GM18909 (cell line): ENCODE measurements around the gene TSSK6.

Source experiments
- ATAC-seq: cut with Tn5 transposase; IDR thresholded peaks from one replicate; pipeline ENCODE4 v1.9.1; 2021; ENCODE audit warnings: mild to moderate bottlenecking; ENCODE audit not compliant: unreplicated experiment, poor library complexity

The TSSK6 gene

DNA sequence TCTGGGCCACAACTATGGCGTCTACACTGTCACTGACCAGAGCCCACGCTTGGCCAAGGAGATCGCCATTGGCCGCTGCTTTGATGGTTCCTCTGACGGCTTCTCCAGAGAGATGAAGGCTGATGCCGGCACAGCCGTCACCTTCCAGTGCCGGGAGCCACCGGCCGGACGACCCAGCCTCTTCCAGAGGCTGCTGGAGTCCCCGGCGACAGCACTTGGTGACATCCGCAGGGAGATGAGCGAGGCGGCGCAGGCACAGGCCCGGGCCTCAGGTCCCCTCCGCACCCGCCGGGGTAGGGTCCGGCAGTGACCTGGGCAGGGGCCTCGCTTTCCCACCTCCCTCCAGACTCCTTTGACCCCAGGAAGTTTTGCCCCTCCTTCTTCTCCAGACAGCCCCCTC is 30.4 kb upstream of the TSSK6 start:
- no peak for ATAC-seq

DNA sequence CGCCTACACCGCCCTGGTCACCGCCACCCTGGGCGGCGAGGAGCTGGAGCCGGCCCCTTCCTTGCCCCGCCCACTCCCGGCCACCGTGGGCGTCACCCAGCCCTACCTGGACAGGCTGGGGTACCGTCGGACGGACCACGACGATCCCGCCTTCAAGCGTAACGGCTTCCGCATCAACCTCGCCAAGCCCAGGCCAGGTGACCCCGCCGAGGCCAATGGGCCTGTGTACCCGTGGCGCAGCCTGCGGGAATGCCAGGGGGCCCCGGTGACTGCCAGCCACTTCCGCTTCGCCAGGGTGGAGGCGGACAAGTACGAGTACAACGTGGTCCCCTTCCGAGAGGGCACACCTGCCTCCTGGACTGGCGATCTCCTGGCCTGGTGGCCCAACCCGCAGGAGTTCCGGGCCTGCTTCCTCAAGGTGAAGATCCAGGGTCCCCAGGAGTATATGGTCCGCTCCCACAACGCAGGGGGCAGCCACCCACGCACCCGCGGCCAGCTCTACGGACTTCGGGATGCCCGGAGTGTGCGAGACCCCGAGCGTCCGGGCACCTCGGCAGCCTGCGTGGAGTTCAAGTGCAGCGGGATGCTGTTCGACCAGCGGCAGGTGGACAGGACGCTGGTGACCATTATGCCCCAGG is 29.7 kb upstream of the TSSK6 start:
- no peak for ATAC-seq

DNA sequence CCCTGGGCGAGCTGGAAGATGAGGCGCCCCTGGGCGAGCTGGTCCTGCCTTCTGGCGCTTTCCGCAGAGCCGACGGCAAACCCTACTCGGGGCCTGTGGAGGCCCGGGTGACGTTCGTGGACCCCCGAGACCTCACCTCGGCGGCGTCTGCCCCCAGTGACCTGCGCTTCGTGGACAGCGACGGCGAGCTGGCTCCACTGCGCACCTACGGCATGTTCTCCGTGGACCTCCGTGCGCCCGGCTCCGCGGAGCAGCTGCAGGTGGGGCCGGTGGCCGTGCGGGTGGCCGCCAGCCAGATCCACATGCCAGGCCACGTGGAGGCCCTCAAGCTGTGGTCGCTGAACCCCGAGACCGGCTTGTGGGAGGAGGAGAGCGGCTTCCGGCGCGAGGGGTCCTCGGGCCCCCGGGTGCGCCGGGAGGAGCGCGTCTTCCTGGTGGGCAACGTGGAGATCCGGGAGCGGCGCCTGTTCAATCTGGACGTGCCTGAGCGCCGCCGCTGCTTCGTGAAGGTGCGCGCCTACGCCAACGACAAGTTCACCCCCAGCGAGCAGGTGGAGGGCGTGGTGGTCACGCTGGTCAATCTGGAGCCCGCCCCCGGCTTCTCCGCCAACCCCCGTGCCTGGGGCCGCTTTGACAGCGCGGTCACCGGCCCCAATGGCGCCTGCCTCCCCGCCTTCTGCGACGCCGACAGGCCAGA is 29.1 kb upstream of the TSSK6 start:
- ATAC-seq, result no peak

DNA sequence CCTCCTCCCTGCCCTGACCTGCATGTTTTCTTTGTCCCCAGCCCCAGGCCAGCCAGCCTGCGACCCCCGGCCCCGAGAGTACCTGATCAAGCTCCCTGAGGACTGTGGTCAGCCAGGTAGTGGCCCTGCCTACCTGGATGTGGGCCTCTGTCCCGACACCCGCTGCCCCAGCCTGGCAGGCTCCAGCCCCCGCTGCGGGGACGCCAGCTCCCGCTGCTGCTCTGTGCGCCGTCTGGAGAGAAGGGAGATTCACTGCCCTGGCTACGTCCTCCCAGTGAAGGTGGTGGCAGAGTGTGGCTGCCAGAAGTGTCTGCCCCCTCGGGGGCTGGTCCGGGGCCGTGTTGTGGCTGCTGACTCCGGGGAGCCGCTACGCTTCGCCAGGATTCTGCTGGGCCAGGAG is 28.3 kb upstream of the TSSK6 start:
- no peak for ATAC-seq

DNA sequence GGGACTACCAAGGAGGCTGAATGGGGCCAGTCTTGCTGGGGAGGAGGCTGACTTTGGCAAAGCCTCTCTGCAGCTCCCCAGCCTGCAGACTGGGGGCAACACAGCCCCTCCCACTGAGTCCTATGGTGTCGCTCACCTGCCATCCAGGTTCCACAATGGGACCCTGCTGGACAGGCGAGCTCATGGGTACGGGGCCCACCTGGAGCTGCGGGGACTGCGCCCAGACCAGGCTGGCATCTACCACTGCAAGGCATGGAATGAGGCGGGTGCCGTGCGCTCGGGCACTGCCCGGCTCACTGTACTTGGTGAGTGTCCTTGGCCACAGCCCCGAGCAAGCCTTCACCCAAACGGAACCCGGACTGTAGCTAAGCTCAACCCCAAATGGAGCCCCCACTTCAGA is 27.8 kb upstream of the TSSK6 start:
- ATAC-seq, result no peak

DNA sequence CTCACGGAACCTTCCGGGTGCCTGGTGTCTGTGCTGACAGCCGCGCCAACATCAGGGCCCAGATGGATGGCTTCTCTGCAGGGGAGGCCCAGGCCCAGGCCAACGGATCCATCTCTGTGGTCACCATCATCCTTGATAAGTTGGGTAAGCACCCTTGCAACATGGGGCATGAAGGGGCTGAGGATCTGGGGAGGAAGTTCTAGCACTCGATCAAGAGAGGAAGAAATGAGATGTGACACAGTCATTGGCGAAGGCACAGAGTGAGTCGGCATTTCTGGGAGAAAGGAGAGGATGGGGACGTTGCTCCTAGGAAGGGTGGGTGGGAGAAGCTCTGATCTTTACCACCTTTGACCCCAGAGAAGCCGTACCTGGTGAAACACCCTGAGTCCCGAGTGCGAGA is 27.2 kb upstream of the TSSK6 start:
- no peak for ATAC-seq

DNA sequence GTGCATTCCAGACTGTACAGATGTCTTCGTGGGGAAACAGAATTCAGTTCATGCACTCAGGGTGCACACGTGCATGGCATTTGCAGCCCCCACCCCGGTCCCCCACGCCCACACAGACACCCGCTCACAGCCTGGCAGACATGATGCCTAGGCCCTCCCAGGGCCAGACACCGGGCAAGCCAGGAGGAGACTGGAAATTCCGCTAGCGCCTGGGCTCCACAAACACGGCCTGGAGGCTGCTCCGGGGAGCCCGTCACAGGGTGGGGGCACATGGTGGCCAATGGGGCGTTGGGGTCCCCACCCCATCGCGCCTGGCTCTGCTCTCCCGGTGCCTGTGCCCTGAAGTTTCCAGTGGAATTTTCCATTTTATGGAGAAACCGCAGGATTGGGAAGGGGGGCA is 26.3 kb upstream of the TSSK6 start:
- no peak for ATAC-seq

DNA sequence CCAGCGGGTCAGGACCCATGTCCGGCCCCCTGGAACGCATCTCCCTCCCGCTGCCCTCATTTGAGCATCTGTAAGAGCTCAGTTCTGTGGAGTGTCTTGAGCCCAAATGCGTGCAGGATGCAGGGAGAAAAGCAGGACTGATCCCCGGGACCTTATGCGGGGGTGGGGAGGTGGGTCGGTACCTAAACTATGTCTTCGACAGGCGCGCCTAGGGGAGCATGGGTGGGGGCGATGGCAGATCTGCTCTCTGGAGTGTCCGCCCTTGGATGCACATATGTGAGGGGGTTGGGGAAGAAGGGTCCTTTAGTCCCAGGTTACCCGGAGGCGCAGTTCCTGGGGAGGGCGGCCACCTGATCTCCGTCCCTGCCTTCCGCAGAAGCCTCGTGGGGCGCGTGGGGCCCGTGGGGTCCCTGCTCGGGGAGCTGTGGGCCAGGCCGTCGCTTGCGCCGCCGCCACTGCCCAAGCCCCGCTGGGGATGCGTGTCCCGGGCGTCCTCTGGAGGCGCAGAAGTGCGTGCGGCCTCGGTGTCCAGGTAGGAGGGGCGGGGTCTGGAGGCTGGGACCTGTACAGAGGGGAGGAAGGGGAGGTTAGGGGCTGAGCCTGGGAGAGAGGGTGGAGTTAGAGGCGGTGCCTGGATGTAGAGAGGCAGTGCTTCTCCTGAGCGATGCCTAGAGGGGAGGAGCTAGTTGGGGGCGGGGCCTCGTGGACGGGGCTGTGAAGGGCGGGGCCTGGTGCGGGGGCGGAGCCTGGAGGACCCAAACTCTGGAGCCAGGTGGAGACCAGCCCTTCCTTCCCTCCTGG is 25.6 kb upstream of the TSSK6 start:
- no peak for ATAC-seq

DNA sequence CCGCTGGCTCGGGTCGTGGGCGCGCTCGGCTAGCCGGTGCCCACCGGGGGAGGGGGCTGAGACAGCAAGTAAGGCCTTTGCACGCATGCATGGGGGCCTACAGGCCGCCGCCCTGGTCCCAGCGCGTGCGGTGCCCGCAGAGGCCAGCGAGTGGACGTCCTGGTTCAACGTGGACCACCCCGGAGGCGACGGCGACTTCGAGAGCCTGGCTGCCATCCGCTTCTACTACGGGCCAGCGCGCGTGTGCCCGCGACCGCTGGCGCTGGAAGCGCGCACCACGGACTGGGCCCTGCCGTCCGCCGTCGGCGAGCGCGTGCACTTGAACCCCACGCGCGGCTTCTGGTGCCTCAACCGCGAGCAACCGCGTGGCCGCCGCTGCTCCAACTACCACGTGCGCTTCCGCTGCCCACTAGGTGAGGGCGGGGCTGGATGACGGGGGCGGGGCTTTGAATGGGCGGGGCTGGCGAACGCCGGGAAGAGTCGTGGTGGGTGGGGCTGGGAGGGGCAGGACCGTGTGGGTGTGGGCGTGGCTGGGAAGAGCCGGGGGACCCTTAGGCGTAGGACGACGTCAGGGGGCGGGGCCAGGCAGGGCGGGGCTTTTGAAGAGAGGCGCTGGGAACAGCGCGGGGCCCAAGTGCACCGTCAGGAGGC is 24.8 kb upstream of the TSSK6 start:
- ATAC-seq, result no peak

DNA sequence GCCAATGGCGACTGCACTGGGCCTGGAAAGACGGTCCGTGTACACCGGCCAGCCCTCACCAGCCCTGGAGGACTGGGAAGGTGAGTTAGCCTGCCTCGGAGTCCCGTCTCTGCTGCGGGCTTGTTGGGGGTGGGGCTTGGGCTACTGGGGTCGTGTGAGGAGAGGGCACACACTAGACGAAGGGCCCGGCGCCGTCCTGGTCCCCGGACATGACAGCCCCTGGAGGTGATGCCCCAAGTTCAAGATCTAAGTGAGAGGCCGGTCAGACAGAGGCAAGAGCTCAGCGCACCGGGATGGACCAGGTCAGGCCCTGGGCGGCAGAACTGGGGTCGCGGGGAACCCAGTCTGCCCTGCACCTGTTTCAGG is 24.3 kb upstream of the TSSK6 start:
- no peak for ATAC-seq

DNA sequence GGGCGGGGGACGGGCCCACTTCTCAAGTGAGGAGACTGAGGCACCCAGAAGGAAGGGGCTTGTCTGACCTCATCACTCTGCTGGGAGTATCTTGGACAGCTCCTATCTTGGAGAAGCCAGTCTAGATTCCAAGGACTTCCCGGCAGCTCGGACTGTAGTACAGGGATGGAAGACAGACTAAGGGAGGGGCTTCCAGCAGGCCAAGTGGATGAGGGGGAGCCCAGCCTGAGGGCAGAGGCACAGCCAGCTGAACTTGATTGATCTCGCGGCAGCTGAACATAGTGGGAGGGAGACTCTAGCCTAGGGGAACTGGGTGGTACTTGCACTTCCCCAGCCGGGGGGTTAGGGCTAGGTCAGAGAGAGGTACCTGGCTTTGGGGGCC is 23.4 kb upstream of the TSSK6 start:
- ATAC-seq, result no peak

DNA sequence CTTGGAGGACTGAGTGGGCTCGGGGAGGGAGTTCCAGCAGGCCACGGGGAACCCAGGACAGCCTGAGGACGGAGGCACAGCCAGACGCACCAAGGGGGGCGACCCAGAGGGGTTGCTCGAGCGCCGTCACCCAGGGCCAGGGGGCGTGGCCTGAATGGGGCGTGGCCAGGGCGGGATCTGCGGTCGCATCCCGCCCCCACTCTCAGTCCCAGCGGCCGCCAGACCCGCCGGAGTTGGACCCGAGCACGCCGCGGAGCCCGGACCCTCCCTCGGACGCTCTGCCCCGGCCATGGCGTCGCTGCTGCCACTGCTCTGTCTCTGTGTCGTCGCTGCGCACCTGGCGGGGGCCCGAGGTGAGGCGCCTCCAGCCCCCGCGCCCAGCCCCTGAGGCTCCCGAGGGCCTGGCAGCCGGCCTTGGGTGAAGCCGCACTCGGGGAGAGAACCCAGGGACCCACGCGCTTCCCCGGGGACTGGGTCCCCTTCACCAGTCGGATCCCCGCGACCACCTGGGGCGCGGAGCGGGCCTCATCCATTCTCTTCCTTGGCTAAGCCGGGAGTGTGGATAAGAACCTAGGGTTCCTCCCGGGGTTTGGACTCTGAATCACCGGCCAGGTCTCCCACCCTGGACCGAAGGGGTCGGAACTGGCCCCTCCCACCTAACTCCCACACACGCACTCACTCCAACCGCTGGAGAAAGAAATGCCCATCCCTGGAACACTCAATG is 22.9 kb upstream of the TSSK6 start, which contains the start of gene CILP2:
Gene CILP2, plus strand, starts transcription at position 205 of the 724 bp plus-strand sequence. Its CDS starts 85 bp downstream, at position 290.
- ATAC-seq, result no peak

DNA sequence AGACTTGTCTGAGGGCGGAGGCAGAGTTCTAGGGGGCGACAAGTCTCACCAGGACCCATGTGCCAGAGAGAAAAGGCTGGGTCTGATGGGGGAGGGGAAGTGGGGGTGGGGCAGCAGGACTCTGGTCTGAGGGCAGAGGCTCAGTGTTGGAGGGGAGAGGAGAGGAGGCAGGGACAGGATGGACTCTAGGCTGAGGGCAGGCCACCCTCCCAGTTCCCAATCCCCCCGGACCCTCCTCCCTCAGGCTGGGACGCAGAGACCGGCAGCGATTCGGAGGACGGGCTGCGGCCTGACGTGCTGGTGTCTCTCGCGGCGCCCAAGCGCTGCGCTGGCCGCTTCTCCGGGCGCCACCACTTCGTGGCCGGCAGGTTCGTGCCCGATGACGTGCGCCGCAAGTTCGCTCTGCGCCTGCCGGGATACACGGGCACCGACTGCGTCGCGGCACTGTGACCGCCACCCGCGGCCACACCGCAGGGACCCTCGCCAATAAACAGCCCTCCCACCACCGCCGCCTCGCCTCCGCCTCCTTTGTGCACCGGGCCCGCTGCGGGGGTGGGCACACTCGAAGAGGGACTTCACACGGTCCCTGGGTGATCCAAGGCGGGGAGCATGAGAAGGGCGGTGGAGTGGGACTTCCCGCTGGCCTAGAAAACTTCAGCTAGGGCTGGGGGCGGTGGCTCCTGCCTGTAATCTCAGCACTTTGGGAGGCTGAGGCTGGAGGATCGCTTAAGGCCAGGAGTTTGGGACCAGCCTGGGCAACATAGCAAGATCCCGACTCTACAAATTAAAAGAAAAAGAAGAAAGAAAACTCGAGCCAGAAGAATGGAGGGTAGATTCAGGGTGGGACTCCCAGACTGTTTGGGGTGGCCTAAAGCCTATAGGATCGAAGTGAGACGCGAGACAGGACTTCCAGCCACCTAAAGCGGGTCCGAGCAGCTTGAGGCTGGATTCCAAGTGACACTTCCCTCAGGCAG is 22.0 kb upstream of the TSSK6 start:
- ATAC-seq, result no peak

DNA sequence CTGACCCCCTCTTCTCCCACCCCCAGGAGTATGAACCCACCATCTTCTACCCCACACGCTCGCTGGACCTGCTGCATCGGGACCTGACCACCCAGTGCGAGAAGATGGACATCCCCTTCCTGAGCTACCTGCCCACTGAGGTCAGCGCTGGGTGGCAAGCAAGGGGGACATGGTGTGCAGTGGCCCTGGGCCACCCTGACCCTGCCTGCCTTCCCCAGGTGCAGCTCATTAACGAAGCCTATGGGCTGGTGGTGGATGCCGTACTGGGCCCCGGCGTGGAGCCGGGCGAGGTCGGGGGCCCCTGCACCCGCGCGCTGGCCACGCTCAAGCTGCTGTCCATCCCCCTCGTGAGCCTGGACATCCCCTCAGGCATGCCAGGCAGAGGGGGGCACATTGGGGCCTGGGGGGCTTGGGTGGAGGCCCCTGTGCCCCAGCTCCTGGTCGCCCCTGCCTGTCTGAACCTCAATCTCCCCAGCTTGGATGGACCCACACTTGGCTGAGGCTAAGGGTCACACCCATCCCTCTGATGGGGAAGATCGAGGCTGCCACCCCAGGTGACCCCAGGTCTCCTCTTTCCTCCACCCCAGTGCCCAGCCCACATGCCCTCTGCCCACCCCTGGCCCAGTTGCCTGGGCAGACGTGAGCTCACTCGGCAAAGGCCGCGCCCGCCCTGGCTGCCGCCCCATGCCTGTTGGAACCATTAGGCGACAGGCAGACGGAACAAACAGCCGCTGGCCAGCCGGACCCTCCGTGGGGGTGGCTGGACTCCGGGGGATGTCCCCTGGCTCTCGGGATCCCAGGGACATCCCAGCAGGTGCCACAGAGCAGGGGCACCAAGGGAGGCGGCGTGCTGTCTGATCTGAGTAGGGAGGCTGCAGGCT is 20.2 kb upstream of the TSSK6 start:
- ATAC-seq, result no peak

DNA sequence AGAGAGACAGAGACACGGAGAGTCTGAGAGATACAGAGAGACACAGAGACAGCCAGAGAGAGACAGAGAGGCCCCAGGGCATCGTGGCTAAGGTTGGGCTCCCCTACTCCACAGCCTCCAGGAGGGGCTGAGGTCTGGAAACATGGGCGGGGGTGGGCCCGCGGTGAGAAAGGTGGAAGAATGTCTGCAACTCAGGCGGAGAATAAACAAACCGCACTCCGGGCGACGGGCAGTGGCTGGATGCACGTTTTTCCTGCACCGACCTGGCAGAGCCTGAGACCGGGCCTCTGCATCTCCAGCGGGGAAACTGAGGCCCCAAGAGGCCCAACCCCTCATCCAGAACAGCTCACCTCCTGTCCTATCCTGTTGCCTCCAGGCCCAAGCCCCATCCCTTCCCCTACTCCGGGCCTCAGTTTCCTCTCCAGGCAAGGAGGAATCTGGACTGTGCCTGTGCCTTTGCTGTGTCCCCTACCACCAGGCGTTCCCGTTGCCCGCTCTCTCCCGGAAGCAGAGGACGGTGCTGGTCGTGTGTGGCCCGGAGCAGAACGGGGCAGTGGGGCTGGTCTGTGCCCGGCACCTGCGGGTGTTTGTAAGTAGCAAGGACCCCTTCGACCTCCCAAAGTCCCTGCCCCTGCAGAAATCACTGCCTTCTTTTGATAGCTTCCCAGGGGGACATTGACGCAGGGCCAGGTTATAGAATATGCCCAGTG is 19.4 kb upstream of the TSSK6 start:
- ATAC-seq, result no peak

DNA sequence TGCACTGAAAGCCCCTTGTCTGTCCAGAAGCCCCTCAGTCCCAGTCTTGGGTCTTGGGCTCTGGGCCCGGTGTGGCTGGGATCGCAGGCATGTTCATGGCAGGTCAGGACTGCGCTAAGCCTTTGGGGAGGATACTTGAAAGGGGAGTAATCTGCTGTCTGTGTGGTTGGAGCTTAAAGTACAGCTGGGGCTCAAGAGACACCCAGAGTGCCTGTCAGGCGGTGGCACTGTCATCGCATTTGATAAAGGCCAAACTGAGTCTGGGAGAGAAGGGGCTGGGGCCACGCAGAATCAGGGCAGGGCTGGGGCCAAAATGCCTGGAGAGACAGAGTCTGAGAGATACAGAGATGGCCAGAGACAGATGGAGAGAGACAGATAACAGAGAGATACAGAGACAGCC is 18.5 kb upstream of the TSSK6 start:
- ATAC-seq, result no peak

DNA sequence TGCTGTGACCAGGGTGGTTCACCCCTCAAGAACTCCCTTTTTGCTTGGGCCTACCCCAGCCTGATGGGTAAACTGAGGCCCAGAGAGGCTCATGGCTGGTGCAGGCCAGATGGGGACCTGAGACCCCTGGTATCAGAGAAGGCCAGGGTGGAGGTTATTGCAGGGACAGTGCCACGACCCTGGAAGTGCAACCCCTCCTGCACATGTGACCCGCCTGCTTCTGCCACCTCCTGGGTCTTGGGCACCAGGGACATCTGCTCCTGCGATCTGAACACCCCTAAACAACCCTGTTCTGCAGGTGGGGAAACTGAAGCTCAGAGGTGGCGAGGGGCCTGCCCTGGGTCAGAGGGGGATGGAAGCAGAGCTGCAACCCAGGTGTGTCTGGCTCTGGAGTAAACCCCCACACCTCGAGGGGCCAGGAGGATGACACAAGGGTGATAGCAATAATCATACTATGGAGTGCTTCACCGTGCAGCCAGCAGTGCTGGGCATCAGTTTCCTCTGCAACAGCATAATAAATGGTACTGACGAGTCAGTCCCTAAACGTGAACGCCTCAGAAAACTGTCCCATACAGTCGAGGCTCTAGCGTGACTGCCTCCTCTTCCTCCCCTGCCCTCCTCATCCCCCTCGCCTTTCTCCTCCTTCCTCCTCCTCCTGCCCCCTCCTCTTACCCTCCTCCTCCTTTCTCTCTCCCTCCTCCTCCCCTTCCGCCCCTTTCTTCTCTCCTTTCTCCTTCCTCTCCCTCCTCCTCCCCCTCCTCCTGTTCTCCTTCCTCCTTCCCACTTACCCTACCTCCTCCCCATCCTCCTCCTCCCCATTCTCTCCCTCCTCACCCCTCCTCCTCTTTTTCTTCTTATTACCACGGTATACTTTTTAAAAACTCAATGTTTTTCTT is 17.7 kb upstream of the TSSK6 start:
- no peak for ATAC-seq
